ENCODE results near the gene CRHBP.

- TF ChIP-seq HMGXB4 (CRISPR knock-in tag; IDR thresholded peaks at IDR 0.05): no peak
- TF ChIP-seq SP1 (CRISPR knock-in tag; conservative IDR thresholded peaks at IDR 0.05): no peak
- no peak for TF ChIP-seq TP53 (CRISPR knock-in tag; IDR thresholded peaks at IDR 0.05)
Measured at GRCh38 chr5:76941442-76941841, 11.4 kb upstream of the CRHBP start.
